WERI-Rb-1 (cell line): ENCODE results near the gene SS18.

Experiments
- DNase-seq: peaks from one replicate; pipeline ENCODE4 v3.0.0-alpha.2; 2020
- H3K27ac ChIP-seq: fragments of 250-450 bp; sonication (Bioruptor Pico); 2 replicates; pipeline ENCODE4 v1.5.1; 2020; ENCODE audit warnings: mild to moderate bottlenecking, moderate library complexity
- H3K27me3 ChIP-seq: fragments of 250-450 bp; sonication (Bioruptor Pico); 2 replicates; pipeline ENCODE4 v1.5.1; 2021; ENCODE audit warnings: mild to moderate bottlenecking, low read depth, moderate library complexity; ENCODE audit not compliant: insufficient read depth, severe bottlenecking
- H3K36me3 ChIP-seq: fragments of 250-450 bp; sonication (Bioruptor Pico); 2 replicates; pipeline ENCODE4 v1.5.1; 2020; ENCODE audit warnings: mild to moderate bottlenecking, moderate library complexity
- H3K4me3 ChIP-seq: 2 replicates; pipeline ENCODE4 v1.5.1; 2011; ENCODE audit warnings: low read depth, mild to moderate bottlenecking, control low read depth, low read length
- H3K9me3 ChIP-seq: fragments of 250-450 bp; sonication (Bioruptor Pico); 2 replicates; pipeline ENCODE4 v1.5.1; 2021; ENCODE audit warnings: mild to moderate bottlenecking, moderate library complexity; ENCODE audit not compliant: severe bottlenecking
- TF ChIP-seq, protein P1 (sequence below): IDR thresholded peaks from 2 replicates; pipeline ENCODE4 v1.5.1; 2011; ENCODE audit warnings: low read depth, mild to moderate bottlenecking, control low read depth, inconsistent platforms, low read length

SS18 gene

DNA sequence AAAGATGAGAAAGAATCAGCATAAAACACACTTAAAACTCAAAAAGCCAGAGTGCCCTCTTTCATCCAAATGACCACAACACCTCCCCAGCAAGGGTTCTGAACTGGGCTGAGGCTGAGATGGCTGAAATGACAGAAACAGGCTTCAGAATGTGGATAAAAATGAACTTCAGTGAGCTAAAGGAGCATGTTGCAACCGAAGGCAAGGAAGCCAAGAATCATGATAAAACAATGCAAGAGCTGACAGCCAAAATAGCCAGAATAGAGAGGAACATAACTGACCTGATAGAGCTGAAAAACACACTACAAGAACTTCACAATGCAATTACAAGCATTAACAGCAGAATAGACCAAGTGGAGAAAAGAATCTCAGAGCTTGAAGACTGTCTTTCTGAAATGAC is 31.1 kb upstream of the SS18 start:
- Histone ChIP-seq H3K4me3 (no peak overlapping the region), H3K9me3 (no peaks in the 10 kb centered on the region), H3K27ac (no peak overlapping the region), H3K27me3 (no peaks in the 10 kb centered on the region), H3K36me3 (no peaks in the 10 kb centered on the region)
- no peak for DNase-seq
- TF ChIP-seq, protein P1, sequence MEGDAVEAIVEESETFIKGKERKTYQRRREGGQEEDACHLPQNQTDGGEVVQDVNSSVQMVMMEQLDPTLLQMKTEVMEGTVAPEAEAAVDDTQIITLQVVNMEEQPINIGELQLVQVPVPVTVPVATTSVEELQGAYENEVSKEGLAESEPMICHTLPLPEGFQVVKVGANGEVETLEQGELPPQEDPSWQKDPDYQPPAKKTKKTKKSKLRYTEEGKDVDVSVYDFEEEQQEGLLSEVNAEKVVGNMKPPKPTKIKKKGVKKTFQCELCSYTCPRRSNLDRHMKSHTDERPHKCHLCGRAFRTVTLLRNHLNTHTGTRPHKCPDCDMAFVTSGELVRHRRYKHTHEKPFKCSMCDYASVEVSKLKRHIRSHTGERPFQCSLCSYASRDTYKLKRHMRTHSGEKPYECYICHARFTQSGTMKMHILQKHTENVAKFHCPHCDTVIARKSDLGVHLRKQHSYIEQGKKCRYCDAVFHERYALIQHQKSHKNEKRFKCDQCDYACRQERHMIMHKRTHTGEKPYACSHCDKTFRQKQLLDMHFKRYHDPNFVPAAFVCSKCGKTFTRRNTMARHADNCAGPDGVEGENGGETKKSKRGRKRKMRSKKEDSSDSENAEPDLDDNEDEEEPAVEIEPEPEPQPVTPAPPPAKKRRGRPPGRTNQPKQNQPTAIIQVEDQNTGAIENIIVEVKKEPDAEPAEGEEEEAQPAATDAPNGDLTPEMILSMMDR = no peak

DNA sequence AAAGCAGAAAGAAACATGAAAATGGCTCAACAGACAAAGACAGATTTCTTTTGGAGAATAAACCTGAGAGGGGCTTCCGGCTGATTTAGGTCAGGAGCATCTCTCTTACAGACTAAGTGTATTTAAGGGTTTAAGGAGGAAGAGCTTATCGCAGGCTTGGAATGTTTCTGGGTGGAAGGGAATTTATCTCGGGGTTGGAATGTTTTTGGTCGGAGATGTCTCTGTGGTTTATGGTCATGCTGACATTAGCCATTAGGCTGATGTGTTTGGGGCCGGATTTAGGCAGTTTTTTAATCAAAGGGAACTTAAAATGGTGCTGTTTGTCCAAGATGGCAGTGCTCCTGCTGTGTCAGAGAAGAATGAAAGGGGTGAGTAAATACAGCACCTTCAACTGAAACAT is 28.8 kb upstream of the SS18 start:
- H3K9me3 ChIP-seq = no peaks in the 10 kb centered on the region
- H3K27me3 ChIP-seq = no peaks in the 10 kb centered on the region
- TF ChIP-seq, protein P1 = no peak
- no peaks in the 10 kb centered on the region for H3K36me3 ChIP-seq
- H3K27ac ChIP-seq = no peak overlapping the region
- H3K4me3 ChIP-seq = no peak overlapping the region
- no peak for DNase-seq

DNA sequence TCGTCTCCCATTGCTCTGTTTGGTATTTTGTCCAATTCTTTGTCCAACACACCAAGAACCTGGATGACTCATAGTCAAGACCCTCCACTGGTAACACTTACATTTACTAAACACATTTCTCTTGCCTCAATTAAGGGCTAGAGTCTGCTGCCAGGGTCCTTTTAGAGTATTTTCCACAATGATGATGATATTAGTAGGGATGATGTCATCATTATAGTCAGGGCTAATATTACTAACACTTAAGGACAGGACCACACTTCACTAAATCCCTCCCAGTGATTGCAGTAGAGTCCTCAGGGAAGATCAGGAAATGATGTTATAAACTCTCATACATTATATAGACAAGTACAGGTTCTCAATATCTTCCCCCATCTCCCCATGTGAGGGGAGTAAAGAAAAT is 13.6 kb upstream of the SS18 start:
- Histone ChIP-seq H3K4me3 (no peak overlapping the region), H3K36me3 (no peaks in the 10 kb centered on the region), H3K27ac (no peak overlapping the region), H3K27me3 (no peaks in the 10 kb centered on the region), H3K9me3 (no peaks in the 10 kb centered on the region)
- TF ChIP-seq, protein P1 = no peak
- DNase-seq = no peak

DNA sequence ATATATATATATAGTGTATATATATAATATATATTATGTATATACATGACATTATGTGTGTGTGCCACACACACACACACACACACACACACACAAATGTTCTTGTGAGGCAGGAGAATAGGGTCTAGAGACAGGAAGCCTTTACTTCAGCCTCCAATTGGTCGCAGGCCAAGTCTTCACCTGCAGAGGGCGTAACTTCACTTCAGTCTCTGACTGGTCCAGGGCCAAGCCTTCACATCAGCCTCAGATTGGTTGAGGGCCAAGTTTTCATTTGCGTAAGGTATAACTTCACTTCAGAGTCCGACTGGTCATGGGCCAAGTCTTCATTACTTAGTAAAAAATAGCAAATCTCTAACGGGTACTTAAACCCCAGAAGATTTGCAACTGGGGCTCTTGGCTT is 13.2 kb upstream of the SS18 start:
- Histone ChIP-seq H3K27me3 (no peaks in the 10 kb centered on the region), H3K4me3 (no peak overlapping the region)
- DNase-seq = peak; percentile 58

DNA sequence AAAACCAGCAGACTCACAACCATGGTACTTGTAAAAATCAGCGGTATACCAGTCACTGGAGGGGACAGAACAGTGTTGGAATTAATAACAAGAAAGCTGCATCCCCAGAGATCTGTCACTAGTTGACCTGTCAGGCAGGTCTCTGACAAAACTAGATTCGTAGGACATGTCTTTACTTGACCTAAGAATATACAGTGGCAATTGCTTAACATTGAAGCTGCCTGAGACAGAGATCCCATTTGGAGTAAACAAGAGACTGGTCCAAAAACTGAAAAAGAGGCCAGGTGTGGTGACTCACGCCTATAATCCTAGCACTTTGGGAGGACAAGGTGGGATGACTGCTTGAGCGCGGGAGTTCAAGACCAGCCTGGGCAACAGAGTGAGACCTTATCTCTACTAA is 7.2 kb upstream of the SS18 start:
- Histone ChIP-seq H3K4me3 (no peak overlapping the region), H3K27me3 (no peaks in the 10 kb centered on the region), H3K9me3 (no peaks in the 10 kb centered on the region), H3K36me3 (no peaks in the 10 kb centered on the region), H3K27ac (no peak overlapping the region)
- no peak for DNase-seq
- TF ChIP-seq, protein P1 = no peak

More for the DNA sequence above, 13.2 kb upstream of the SS18 start:
- Histone ChIP-seq H3K9me3 (no peaks in the 10 kb centered on the region), H3K36me3 (no peaks in the 10 kb centered on the region), H3K27ac (no peak overlapping the region)
- TF ChIP-seq, protein P1 = peak; percentile 58

DNA sequence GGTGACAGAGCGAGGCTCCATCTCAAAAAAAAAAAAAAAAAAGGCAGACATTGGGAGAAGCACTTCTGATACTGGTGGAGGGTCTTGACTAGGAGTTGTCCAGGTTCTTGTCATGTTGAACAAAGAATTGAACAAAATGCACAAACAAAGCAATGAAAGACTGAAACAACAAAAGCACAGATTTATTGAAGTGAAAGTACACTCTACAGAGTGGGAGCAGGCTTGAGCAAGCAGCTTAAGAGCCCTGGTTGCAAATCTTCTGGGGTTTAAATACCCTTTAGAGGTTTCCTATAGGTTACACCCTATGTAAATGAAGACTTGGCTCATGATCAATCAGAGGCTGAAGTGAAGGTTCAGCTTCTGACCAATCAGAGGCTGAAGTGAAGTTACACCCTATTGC is 6.4 kb upstream of the SS18 start:
- Histone ChIP-seq H3K9me3 (no peaks in the 10 kb centered on the region), H3K27me3 (no peaks in the 10 kb centered on the region), H3K27ac (no peak overlapping the region), H3K4me3 (no peak overlapping the region), H3K36me3 (no peaks in the 10 kb centered on the region)
- TF ChIP-seq, protein P1 = no peak
- no peak for DNase-seq
